DOHH2 (cell line): Measurements from ENCODE around the gene PLLP.

Experiments used
- CTCF ChIP-seq: fragments of 200-600 bp; sonication (generic); IDR thresholded peaks from one replicate; pipeline ENCODE4 v1.5.1; 2014; ENCODE audit warnings: antibody characterized with exemption, mild to moderate bottlenecking, low read depth, low read length; ENCODE audit not compliant: poor library complexity, severe bottlenecking
- EZH2phosphoT487 ChIP-seq: fragments of 200-600 bp; sonication (generic); IDR thresholded peaks from 2 replicates; pipeline ENCODE4 v1.6.1; 2017; ENCODE audit warnings: borderline replicate concordance, mild to moderate bottlenecking, antibody characterized with exemption, low read length, moderate library complexity, mixed read lengths

GRCh38 chr16:57301126-57301817 is 16.8 kb upstream of the PLLP start:
- no peak for TF ChIP-seq CTCF
- TF ChIP-seq EZH2phosphoT487: no peak
